ENCODE measurements around the gene PRDM16.

DNA sequence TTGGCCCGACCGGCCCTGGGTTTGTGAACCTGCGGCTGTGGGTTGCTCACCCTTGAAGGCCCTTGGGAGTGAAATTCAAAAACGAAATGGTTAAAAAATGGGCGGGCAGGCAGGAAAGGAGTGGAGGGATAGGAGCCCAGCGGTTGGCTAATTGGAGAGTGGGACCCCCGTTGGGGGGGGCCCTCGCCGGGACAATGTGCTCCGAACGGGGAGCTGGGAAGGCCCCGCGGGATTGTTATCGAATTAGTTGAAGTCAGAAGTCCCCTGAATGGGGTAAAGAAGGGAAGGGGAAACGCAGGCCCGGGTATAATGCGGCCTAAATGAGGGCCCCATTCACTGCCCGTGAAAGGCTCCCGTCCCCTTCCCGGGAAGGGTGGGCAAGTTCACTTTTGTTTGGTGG lies 135.7 kb downstream of the PRDM16 start:
- no peak for TF ChIP-seq SUZ12 (IDR thresholded peaks at IDR 0.05; ENCODE audit: extremely low read depth, insufficient read depth, insufficient read length)
- no peak for TF ChIP-seq YY1 (IDR thresholded peaks at IDR 0.05; ENCODE audit: insufficient read depth, insufficient read length)
